NCI-H1105 (cell line): ENCODE data around the gene CELF5.

Experiments
- DNase-seq: peaks from one replicate; lab custom pipeline; 2025; lab: John Stamatoyannopoulos, UW

CELF5 gene

DNA sequence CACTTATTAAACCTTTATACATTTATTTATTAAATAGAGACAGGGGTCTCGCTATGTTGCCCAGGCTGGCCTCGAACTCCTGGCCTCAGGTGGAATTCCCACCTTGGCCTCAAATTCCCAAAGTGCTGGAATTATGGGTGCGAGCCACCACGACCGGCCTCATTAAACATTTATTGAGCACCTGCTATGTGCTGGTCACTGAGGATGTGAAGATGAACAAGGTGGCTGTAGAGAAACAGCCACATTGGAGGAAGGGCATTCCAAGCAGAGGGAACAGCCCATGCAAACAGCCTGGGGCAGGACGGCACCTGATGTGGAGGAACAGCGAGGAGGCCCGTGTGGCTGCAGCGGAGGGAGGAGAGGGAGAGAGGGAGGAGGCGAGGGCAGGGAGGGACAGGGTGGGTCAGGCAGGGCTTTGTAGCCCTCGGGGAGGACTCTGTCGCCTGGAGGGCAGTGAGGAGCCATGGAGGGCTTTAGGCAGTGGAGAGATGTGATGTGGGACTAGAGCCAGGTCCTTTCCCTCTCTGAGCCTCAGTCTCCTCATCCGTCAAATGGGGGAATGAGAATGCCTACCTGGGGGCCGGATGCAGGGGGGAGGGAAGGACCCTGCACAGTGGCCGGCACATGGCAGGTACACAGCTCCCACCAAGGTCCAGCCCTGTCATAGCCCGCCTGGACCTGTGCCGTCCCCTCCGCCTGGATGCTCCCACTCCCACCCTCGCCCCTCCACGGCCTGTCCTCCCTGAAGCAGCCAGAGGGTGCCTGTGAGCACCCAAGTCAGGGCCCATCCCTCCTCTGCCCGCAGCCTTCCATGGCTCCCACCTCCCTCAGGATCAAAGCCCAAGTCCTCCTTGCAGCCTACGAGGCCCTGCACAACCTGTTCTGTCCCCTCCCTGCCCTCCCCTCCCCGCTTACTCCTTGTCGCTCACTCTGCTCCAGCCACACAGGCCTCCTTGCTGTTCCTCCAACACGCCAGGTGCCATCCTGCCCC is 120.4 kb downstream of the CELF5 start:
- no peak for DNase-seq

DNA sequence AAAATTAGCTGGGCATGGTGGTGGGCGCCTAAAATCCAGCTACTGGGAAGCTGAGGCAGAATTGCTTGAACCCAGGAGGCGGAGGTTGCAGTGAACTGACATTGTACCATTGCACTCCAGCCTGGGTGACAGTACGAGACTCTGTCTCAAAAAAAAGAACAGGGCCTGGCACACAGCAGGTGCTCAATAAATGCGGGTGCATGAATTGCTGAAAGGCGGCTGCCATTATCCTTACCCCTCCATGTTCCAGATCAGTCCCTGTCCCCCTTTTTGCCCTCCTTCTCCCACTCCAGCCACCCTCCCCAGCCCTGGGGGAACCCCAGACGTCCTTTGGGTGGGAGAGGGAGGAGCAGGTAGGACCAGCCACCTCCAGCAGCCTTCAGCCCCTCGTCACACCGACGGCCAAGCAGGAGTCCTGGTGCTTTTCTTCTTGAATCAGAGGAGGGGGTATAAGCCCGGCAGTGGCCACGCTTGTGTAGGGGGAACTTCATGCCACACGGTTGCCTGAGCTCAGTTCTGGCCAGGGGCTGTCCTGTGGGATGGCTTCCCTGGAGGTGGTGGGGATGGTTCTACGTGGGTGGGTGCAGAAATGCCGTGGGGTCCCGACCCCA is 121.5 kb downstream of the CELF5 start:
- DNase-seq, result no peak
